CD4-positive, alpha-beta T cell (primary cell): Measurements from ENCODE around the gene MRPS18A. TPM values are rescaled to one million over a fixed set of nuclear protein-coding genes. Genes with fewer than 3 reads are reported as not detected.
"Not testable (repeated sequence)": the region's sequence is repeated elsewhere in the genome, so short reads cannot be mapped to it uniquely, and the experiment has no call there.

Experiments
- ATAC-seq: fragments of 200-7000 bp; cut with Tn5 transposase; one replicate; pipeline ENCODE4 v1.10.0; 2022; ENCODE audit warnings: mild to moderate bottlenecking; ENCODE audit not compliant: poor library complexity
- CTCF ChIA-PET: fragments of 350-600 bp; sonication (Branson Sonifier 250); formaldehyde crosslinking; loops from one replicate; lab custom pipeline; 2021; ENCODE audit warnings: antibody characterized with exemption, inconsistent platforms; lab: Charles Lee
- POLR2A ChIA-PET: fragments of 350-600 bp; sonication (Branson Sonifier 250); formaldehyde crosslinking; loops from one replicate; lab custom pipeline; 2021; ENCODE audit warnings: antibody characterized with exemption, inconsistent platforms; lab: Charles Lee
- DNase-seq, 14 experiments: peaks; one replicate each; pipeline ENCODE4 v3.0.0-alpha.2; 2013 to 2020; ENCODE audit warnings: mixed read lengths in 2 of 14
- H3K27ac ChIP-seq, 2 donors: one replicate each; pipeline versions ENCODE4 v1.5.1 to v1.7.0; 2013; ENCODE audit warnings: low read length in 2 of 2, low read depth in 1 of 2, mild to moderate bottlenecking in 1 of 2
- H3K27me3 ChIP-seq, 2 experiments: 1 replicate in 1 of 2; 2 replicates in 1 of 2; pipeline versions ENCODE4 v1.6.1 to v1.7.0; 2013; ENCODE audit warnings: low read length in 2 of 2, control low read depth in 1 of 2, mild to moderate bottlenecking in 1 of 2, moderate library complexity in 1 of 2; ENCODE audit not compliant: insufficient read depth in 2 of 2, control insufficient read depth in 1 of 2
- H3K36me3 ChIP-seq: one replicate; pipeline ENCODE4 v1.6.1; 2013; ENCODE audit warnings: low read length, control low read depth; ENCODE audit not compliant: insufficient read depth
- H3K4me1 ChIP-seq: one replicate; pipeline ENCODE4 v1.6.1; 2013; ENCODE audit warnings: low read length, control low read depth; ENCODE audit not compliant: insufficient read depth
- H3K4me3 ChIP-seq: one replicate; pipeline ENCODE4 v1.5.1; 2013; ENCODE audit warnings: mild to moderate bottlenecking, low read length, moderate library complexity
- H3K9me3 ChIP-seq, 2 experiments: 1 replicate in 1 of 2; 2 replicates in 1 of 2; pipeline versions ENCODE4 v1.6.1 to v1.7.0; 2013; ENCODE audit warnings: low read length in 2 of 2, mild to moderate bottlenecking in 2 of 2, control low read depth in 1 of 2, moderate library complexity in 1 of 2; ENCODE audit not compliant: control insufficient read depth in 1 of 2, insufficient read depth in 1 of 2
- H3K27ac Mint-ChIP-seq: one replicate; pipeline ENCODE4 v1.8.0; 2020; ENCODE audit warnings: mixed read lengths
- H3K27me3 Mint-ChIP-seq: one replicate; pipeline ENCODE4 v1.8.0; 2021; ENCODE audit warnings: mixed read lengths
- H3K36me3 Mint-ChIP-seq: one replicate; pipeline ENCODE4 v1.8.0; 2021; ENCODE audit warnings: low read depth, mixed read lengths
- H3K4me1 Mint-ChIP-seq: one replicate; pipeline ENCODE4 v1.8.0; 2021; ENCODE audit warnings: low read depth, mixed read lengths
- H3K4me3 Mint-ChIP-seq: one replicate; pipeline ENCODE4 v1.8.0; 2020; ENCODE audit warnings: mild to moderate bottlenecking, mixed read lengths
- H3K9me3 Mint-ChIP-seq: one replicate; pipeline ENCODE4 v1.8.0; 2020; ENCODE audit warnings: mixed read lengths
- intact Hi-C, 2 experiments: fragments of 100-400 bp; cut with DNase I in 1 of 2; cut with micrococcal nuclease in 1 of 2; formaldehyde crosslinking; loops; one replicate each; pipeline versions ENCODE4 v1.15.1 to v1.9.0; 2023 to 2025; cut with DNase I, micrococcal nuclease
- total RNA-seq, 174 experiments: library from RNA in 2 of 174; stranded (reverse) in 2 of 174; gene quantifications; one replicate each; pipeline ENCODE4 v1.2.3 and lab custom pipeline; 2021 to 2026
- TF ChIP-seq, protein P1 (sequence below): fragments of 200-600 bp; IDR thresholded peaks from one replicate; pipeline ENCODE4 v1.8.0; 2022; ENCODE audit warnings: antibody characterized with exemption, mild to moderate bottlenecking

MRPS18A gene
- total RNA-seq, 2 experiments from 2014 or later: 26.1 to 27.7 TPM

DNA sequence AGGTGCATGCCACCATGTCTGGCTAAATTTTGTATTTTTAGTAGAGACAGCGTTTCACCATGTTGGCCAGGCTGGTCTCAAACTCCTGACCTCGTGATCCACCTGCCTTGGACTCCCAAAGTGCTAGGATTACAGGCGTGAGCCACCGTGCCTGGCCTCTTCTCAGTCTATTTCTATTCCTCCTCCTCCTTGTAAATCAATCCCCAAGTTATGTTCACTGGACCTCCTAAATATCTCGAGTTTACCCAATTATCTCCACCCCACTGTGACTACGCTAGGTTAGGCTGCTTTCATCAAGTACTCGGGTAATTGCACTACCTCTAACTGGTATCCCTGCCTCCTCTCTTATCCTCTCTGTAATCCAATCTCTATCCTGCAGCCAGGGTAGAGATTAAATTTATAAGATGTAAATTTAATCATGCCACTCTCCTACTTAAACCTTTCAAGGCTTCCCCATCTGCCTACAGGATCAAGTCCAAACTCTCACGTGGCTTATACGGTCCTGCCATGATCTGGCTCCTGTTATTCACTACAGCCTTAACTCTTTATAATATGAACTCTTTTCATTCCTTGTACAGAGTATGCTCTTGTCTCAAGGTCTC is 52.8 kb downstream of the MRPS18A start:
- H3K4me3 Mint-ChIP-seq: peak overlapping the region; percentile 95
- peaks cover 27% of the 10 kb centered on the region for H3K36me3 Mint-ChIP-seq
- TF ChIP-seq, protein P1, sequence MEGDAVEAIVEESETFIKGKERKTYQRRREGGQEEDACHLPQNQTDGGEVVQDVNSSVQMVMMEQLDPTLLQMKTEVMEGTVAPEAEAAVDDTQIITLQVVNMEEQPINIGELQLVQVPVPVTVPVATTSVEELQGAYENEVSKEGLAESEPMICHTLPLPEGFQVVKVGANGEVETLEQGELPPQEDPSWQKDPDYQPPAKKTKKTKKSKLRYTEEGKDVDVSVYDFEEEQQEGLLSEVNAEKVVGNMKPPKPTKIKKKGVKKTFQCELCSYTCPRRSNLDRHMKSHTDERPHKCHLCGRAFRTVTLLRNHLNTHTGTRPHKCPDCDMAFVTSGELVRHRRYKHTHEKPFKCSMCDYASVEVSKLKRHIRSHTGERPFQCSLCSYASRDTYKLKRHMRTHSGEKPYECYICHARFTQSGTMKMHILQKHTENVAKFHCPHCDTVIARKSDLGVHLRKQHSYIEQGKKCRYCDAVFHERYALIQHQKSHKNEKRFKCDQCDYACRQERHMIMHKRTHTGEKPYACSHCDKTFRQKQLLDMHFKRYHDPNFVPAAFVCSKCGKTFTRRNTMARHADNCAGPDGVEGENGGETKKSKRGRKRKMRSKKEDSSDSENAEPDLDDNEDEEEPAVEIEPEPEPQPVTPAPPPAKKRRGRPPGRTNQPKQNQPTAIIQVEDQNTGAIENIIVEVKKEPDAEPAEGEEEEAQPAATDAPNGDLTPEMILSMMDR: no peak
- H3K9me3 Mint-ChIP-seq: no peaks in the 10 kb centered on the region
- H3K27me3 Mint-ChIP-seq: no peaks in the 10 kb centered on the region
- no peak overlapping the region for H3K4me3 ChIP-seq
- peaks cover 45% of the 10 kb centered on the region for H3K4me1 Mint-ChIP-seq
- H3K4me1 ChIP-seq: peaks cover 51% of the 10 kb centered on the region
- peaks cover 13% of the 10 kb centered on the region for H3K36me3 ChIP-seq
- ATAC-seq (no peak), DNase-seq (no peak)
- ChIA-PET POLR2A (interaction anchor here (0.6 to 2.1 kb wide), 5 partner anchors 10 to 464 kb away, joined by 3 to 19 read pairs (median 4); partner anchors contain the start of gene RSPH9), CTCF (interaction anchor here (1.1 kb wide), 1 partner anchor 33 kb away, joined by 3 read pairs; no protein-coding TSS in a partner anchor)
- H3K27ac Mint-ChIP-seq: peak overlapping the region; percentile 97
- H3K27me3 ChIP-seq: no peaks in the 10 kb centered on the region
- H3K27ac ChIP-seq: no peak overlapping the region
- H3K9me3 ChIP-seq: no peaks in the 10 kb centered on the region
- intact Hi-C loops: loop anchor here in 1 of 2 experiments (10.0 kb wide), 1 partner anchor 590 kb away; the partner anchor contains the start of gene SLC29A1

DNA sequence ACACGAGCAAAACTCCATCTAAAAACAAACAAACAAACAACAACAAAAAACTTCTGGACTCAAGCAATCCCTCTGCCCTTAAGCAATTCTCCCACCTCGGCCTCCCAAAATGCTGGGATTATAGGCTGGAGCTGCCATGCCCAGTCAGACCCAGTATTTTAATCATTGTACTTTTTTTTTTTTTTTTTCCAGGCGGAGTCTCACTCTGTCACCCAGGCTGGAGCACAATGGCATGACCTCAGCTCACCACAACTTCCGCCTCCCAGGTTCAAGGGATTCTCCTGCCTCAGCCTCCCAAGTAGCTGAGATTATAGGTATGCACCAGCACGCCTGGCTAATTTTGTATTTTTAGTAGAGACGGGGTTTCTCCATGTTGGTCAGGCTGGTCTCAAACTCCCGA is 54.6 kb downstream of the MRPS18A start:
- H3K36me3 Mint-ChIP-seq: peaks cover 20% of the 10 kb centered on the region
- H3K9me3 ChIP-seq, H3K4me3 ChIP-seq, DNase-seq, POLR2A ChIA-PET, H3K27ac ChIP-seq, ATAC-seq, H3K4me3 Mint-ChIP-seq, H3K9me3 Mint-ChIP-seq, H3K27me3 ChIP-seq, H3K36me3 ChIP-seq, H3K27ac Mint-ChIP-seq, H3K27me3 Mint-ChIP-seq: not testable (repeated sequence)
- intact Hi-C loops: loop anchor here in 1 of 2 experiments (10.0 kb wide), 1 partner anchor 592 kb away; the partner anchor contains the start of gene SLC29A1
- H3K4me1 ChIP-seq: peaks cover 50% of the 10 kb centered on the region
- peaks cover 48% of the 10 kb centered on the region for H3K4me1 Mint-ChIP-seq
- CTCF ChIA-PET: interaction anchor here (0.6 kb wide), 1 partner anchor 34 kb away, joined by 3 read pairs; no protein-coding TSS in a partner anchor

DNA sequence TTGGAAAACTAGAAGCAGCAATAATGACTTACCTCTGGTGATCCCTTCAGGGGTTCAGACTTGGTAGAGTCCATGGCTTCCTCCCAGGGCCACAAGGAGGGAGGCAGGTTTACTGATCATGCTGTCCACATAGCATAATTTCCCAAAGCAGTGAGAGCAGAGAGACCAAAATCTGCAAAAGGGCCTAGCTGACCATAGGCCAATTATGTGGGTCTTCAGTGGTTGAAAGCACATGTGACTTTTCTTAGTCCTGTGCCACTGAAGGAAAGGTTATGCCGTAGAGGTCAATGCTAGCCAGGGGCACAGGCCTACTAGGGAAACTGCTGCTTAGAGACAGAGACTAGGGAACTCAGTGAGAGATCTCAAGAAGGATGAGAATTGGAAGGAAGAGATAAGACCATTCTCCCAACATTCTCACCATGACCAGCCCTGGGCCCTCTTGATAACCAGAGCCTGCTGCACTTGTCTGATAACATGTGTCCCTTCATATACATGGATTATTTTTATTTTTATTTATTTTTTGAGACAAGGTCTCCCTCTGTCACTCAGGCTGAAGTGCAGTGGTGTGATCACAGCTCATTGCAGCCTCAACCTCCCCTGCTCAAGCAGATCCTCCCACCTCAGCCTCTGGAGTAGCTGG is 56.5 kb downstream of the MRPS18A start:
- Histone ChIP-seq H3K36me3 (peaks cover 3% of the 10 kb centered on the region), H3K27me3 (no peaks in the 10 kb centered on the region), H3K27ac (no peak overlapping the region), H3K4me1 (peaks cover 46% of the 10 kb centered on the region), H3K4me3 (no peak overlapping the region), H3K9me3 (no peaks in the 10 kb centered on the region)
- H3K9me3 Mint-ChIP-seq: no peaks in the 10 kb centered on the region
- TF ChIP-seq, protein P1: no peak
- DNase-seq (peak in 1 of 14 experiments; percentile 16), ATAC-seq (no peak)
- peak overlapping the region; percentile 62 for H3K27ac Mint-ChIP-seq
- ChIA-PET CTCF (interaction anchor here (0.8 kb wide), 1 partner anchor 35 kb away, joined by 3 read pairs; no protein-coding TSS in a partner anchor), POLR2A (no interaction called here)
- intact Hi-C loops: loop anchor here in 1 of 2 experiments (10.0 kb wide), 1 partner anchor 594 kb away; the partner anchor contains the start of gene SLC29A1
- H3K27me3 Mint-ChIP-seq: no peaks in the 10 kb centered on the region
- H3K36me3 Mint-ChIP-seq: peaks cover 25% of the 10 kb centered on the region
- H3K4me3 Mint-ChIP-seq: peak overlapping the region; percentile 81
- peaks cover 55% of the 10 kb centered on the region for H3K4me1 Mint-ChIP-seq
